Retinal pigment epithelial cell (primary cell): ENCODE results near the gene CRKL.

Experiments
- DNase-seq: peaks from one replicate; pipeline ENCODE4 v3.0.0-alpha.2; 2010; ENCODE audit warnings: low read depth
- H3K4me3 ChIP-seq: 2 replicates; pipeline ENCODE4 v1.5.1; 2011; ENCODE audit warnings: mild to moderate bottlenecking, low read length, control low read depth, moderate library complexity
- TF ChIP-seq, protein P1 (sequence below): conservative IDR thresholded peaks from 2 replicates; pipeline ENCODE4 v1.5.1; 2011; ENCODE audit warnings: low read depth, low read length, control low read depth, inconsistent platforms

Gene CRKL

GRCh38 chr22:20982563-20982882 is 65.3 kb downstream of the CRKL start:
- DNase-seq = no peak
- peak overlapping the region; percentile 81 for H3K4me3 ChIP-seq
- TF ChIP-seq, protein P1, sequence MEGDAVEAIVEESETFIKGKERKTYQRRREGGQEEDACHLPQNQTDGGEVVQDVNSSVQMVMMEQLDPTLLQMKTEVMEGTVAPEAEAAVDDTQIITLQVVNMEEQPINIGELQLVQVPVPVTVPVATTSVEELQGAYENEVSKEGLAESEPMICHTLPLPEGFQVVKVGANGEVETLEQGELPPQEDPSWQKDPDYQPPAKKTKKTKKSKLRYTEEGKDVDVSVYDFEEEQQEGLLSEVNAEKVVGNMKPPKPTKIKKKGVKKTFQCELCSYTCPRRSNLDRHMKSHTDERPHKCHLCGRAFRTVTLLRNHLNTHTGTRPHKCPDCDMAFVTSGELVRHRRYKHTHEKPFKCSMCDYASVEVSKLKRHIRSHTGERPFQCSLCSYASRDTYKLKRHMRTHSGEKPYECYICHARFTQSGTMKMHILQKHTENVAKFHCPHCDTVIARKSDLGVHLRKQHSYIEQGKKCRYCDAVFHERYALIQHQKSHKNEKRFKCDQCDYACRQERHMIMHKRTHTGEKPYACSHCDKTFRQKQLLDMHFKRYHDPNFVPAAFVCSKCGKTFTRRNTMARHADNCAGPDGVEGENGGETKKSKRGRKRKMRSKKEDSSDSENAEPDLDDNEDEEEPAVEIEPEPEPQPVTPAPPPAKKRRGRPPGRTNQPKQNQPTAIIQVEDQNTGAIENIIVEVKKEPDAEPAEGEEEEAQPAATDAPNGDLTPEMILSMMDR = no peak

- DNase-seq = no peak
- peak overlapping the region; percentile 81 for H3K4me3 ChIP-seq
- TF ChIP-seq, protein P1 = no peak
Observed at GRCh38 chr22:20983081-20983771, 66.0 kb downstream of the CRKL start.

DNA sequence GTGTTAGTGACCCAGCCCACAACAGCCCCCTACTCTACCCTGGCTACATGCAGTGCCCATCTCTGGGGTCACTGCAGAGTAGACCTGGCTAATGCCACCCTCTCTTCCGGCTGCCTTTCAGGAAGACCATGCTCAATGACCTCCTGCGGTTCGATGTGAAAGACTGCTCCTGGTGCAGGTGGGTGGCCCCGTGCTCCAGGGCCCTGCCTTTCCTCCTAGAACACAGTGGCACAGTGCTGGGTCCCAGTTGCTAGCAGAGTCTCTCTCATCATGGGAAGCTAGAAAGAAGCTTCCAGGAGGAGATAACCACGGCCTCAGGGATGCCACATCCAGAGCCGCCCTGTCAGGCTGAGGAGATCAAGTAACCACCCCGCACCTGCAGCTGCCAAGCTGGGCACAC is 68.5 kb downstream of the CRKL start:
- H3K4me3 ChIP-seq = no peak overlapping the region
- TF ChIP-seq, protein P1 = no peak
- no peak for DNase-seq

DNA sequence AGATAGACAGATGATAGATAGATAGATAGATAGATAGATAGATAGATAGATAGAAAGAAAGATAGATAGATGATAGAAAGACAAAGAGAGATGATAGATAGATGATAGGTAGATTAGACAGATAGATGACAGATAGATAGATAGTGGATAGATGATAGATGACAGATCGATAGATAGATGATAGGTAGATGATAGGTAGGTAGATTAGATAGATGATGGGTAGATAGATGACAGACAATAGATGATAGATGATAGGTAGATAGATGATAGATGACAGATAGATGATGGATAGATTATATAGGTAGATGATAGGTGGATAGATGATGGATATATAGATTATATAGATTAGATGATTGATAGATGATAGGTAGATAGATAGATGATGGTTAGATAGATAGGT is 69.2 kb downstream of the CRKL start:
- DNase-seq = no peak
- TF ChIP-seq, protein P1 = no peak

GRCh38 chr22:20987375-20987774 is 70.2 kb downstream of the CRKL start:
- TF ChIP-seq, protein P1 = no peak
- no peak for DNase-seq
- H3K4me3 ChIP-seq = no peak overlapping the region

More for the DNA sequence above, 69.2 kb downstream of the CRKL start:
- no peak overlapping the region for H3K4me3 ChIP-seq

DNA sequence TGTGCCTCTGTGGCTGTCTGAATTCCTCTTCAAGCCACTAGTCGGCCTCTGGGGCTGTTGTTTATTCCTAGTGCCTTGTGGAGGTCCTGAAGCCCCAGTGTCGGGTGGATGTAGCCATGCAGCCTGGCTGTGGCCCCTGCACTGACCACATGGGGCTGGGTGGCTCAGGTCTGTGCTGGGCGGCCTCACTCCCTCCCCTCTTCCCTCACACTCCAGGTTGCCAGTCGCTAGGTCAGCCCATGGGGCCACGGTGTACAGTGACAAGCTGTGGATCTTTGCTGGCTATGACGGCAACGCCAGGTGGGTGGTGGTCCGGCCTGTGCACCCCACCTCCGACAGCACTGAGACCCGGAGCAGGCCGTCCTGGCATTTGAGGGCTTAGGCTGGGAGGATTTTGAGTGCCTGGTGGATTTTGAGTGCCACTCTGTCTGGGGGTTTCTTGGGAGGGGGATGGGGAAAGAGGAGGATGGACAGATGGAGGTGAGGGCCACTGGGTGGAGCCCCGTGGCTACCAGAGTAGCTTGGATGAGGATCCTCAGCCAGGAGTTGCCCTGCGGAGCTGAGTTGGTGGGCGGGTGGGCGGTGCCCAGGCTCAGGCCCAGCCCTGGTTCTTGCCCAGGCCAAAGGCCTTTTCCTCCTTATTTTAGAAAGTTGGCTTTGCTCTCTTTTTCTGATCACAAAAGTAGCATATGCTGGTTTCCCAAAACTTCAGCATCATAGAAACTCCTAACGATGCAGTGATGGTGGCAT is 71.5 kb downstream of the CRKL start:
- DNase-seq = no peak
- TF ChIP-seq, protein P1 = no peak

More for the DNA sequence above, 71.5 kb downstream of the CRKL start:
- no peak overlapping the region for H3K4me3 ChIP-seq
